ENCODE results near the gene KRTAP2-2. TPM values are rescaled to one million over a fixed set of nuclear protein-coding genes. Genes with fewer than 3 reads are reported as not detected.

Gene KRTAP2-2
- total and polyA plus RNA-seq, 2 of the 13 experiments (the other 11 are each of a cell fraction or from before 2014, with no cell fraction given): not detected

- TF ChIP-seq KAT7 (CRISPR knock-in tag; IDR thresholded peaks at IDR 0.05; ENCODE audit: borderline replicate concordance) (no peak), FOXA1 (IDR thresholded peaks at IDR 0.05) (no peak), FOXA1 (CRISPR knock-in tag; IDR thresholded peaks at IDR 0.05) (peak; percentile 43; the same call in 1 of the 2 replicates), ZFYVE20 (CRISPR knock-in tag; IDR thresholded peaks at IDR 0.05; ENCODE audit: borderline replicate concordance, low read depth) (no peak), MAX (IDR thresholded peaks at IDR 0.05) (0 out of 2 replicates have a peak, but pooled peaks have one; percentile 34), ZFAT (CRISPR knock-in tag; conservative IDR thresholded peaks at IDR 0.05) (no peak), NR2F6 (IDR thresholded peaks at IDR 0.05) (peak; percentile 40; the same call in 1 of the 2 replicates), NR2F6 (CRISPR knock-in tag; IDR thresholded peaks at IDR 0.05) (no peak), ZNF773 (CRISPR knock-in tag; IDR thresholded peaks at IDR 0.05; ENCODE audit: borderline replicate concordance) (no peak), DRAP1 (CRISPR knock-in tag; IDR thresholded peaks at IDR 0.05) (no peak), GZF1 (CRISPR knock-in tag; IDR thresholded peaks at IDR 0.05) (no peak), ESRRA (CRISPR knock-in tag; IDR thresholded peaks at IDR 0.05; ENCODE audit: low read depth) (no peak), ZNF687 (CRISPR knock-in tag; IDR thresholded peaks at IDR 0.05) (peak; percentile 64), ZNF776 (CRISPR knock-in tag; IDR thresholded peaks at IDR 0.05) (no peak)
Observed at GRCh38 chr17:41016578-41017215, 38.3 kb downstream of the KRTAP2-2 start (continued).

Data from HepG2 (cell line).